ENCODE data around the gene HTT.

Gene HTT

DNA sequence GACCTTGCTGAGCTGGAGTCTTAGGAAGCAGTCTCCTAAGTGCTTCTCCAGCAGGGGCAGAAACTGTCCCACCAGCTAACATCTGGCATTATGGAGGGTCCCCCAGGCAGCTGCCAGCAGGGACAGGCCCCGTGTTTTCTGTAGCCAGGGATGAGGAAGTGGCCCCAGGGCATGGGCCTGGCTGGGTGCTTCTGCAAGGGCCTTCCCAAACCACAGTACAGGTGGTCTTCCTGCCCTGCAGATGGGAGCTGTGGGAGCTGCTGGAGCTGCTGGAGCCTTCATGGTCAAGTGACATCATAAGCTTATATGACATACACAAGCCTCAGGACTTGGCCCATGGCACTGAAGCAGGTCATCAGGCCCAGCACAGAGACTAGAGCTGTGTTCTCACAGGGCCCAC is 169.5 kb downstream of the HTT start:
- H3K9me3 ChIP-seq (ENCODE audit: control insufficient read depth, insufficient read depth, low read length), result no peaks in the 10 kb centered on the region
- H4K20me1 ChIP-seq (ENCODE audit: control insufficient read depth, insufficient read depth, low read depth, low read length), result no peaks in the 10 kb centered on the region
- peaks cover 27% of the 10 kb centered on the region for H3K36me3 ChIP-seq (ENCODE audit: control insufficient read depth, low read length)
- no peaks in the 10 kb centered on the region for H3F3A ChIP-seq (ENCODE audit: control insufficient read depth, insufficient read depth)
- TF ChIP-seq, protein P1, sequence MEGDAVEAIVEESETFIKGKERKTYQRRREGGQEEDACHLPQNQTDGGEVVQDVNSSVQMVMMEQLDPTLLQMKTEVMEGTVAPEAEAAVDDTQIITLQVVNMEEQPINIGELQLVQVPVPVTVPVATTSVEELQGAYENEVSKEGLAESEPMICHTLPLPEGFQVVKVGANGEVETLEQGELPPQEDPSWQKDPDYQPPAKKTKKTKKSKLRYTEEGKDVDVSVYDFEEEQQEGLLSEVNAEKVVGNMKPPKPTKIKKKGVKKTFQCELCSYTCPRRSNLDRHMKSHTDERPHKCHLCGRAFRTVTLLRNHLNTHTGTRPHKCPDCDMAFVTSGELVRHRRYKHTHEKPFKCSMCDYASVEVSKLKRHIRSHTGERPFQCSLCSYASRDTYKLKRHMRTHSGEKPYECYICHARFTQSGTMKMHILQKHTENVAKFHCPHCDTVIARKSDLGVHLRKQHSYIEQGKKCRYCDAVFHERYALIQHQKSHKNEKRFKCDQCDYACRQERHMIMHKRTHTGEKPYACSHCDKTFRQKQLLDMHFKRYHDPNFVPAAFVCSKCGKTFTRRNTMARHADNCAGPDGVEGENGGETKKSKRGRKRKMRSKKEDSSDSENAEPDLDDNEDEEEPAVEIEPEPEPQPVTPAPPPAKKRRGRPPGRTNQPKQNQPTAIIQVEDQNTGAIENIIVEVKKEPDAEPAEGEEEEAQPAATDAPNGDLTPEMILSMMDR (IDR thresholded peaks at IDR 0.05; ENCODE audit: low read depth, low read length, poor library complexity, severe bottlenecking), result no peak
- no peak for TF ChIP-seq EZH2phosphoT487 (IDR thresholded peaks at IDR 0.05; ENCODE audit: borderline replicate concordance, low read length)
- no peak overlapping the region for H3K4me2 ChIP-seq (ENCODE audit: low read length)
- 0 out of 2 replicates have a peak, but pooled peaks cover 3% of the 10 kb centered on the region for H3K4me1 ChIP-seq (ENCODE audit: control insufficient read depth, low read length)
- no peak overlapping the region for H3K27ac ChIP-seq (ENCODE audit: low read depth, low read length)
- H3K9me2 ChIP-seq (replicated peaks; ENCODE audit: control insufficient read depth, low read length), result no peaks in the 10 kb centered on the region
- H3K79me2 ChIP-seq (ENCODE audit: control insufficient read depth, low read length), result no peaks in the 10 kb centered on the region
- H3K27me3 ChIP-seq (ENCODE audit: control insufficient read depth, low read length), result no peaks in the 10 kb centered on the region
- H3K4me3 ChIP-seq (ENCODE audit: low read length), result no peak overlapping the region

DNA sequence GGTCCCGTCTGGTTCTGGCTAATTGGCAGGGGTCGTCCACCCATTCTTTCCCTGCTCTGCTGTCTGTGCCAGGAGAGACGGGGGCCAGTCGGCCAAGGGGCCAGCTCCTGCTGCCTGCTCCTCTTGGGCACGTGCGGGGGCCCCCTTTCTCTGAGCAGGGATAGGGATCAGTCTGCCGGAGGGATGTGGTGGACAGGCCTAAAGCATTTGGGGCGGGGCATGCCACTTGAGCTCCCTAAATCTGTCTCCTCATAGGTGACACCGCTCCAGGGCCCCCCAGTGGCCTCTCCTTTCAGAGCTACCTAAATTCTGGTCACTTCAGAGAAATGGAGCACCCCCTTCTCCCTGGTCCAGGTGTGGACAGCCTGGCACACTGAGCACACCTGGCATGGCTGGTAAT is 170.3 kb downstream of the HTT start:
- Histone ChIP-seq H3K36me3 (ENCODE audit: control insufficient read depth, low read length) (peaks cover 20% of the 10 kb centered on the region), H4K20me1 (ENCODE audit: control insufficient read depth, insufficient read depth, low read depth, low read length) (no peaks in the 10 kb centered on the region), H3K27ac (ENCODE audit: low read depth, low read length) (no peak overlapping the region), H3F3A (ENCODE audit: control insufficient read depth, insufficient read depth) (no peaks in the 10 kb centered on the region), H3K79me2 (ENCODE audit: control insufficient read depth, low read length) (no peaks in the 10 kb centered on the region), H3K4me2 (ENCODE audit: low read length) (no peak overlapping the region), H3K4me1 (ENCODE audit: control insufficient read depth, low read length) (0 out of 2 replicates have a peak, but pooled peaks cover 3% of the 10 kb centered on the region), H3K4me3 (ENCODE audit: low read length) (no peak overlapping the region), H3K9me2 (replicated peaks; ENCODE audit: control insufficient read depth, low read length) (no peaks in the 10 kb centered on the region), H3K27me3 (ENCODE audit: control insufficient read depth, low read length) (no peaks in the 10 kb centered on the region), H3K9me3 (ENCODE audit: control insufficient read depth, insufficient read depth, low read length) (no peaks in the 10 kb centered on the region)
- TF ChIP-seq EZH2phosphoT487 (IDR thresholded peaks at IDR 0.05; ENCODE audit: borderline replicate concordance, low read length), result no peak
- TF ChIP-seq, protein P1 (IDR thresholded peaks at IDR 0.05; ENCODE audit: low read depth, low read length, poor library complexity, severe bottlenecking), result no peak

DNA sequence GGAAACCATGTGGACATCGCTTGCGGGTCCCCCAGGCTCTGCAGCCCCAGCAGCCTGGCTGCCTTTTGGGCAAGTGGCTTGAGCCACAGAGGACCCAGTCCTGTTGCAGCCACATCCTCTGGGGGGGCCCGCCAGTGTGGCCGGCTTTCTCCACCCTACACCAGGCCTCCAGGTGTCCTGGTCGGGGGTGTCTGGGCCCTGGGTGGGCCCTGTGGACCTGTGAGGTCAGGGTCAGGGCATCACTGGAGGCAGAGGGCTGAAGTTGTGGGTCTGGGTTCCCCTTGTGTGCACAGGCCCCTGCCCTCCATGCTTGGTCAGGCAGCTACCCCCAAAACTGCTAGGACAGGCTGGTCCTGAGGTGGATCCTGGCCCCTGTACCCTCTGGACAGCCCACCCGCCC is 171.2 kb downstream of the HTT start:
- H3K36me3 ChIP-seq (ENCODE audit: control insufficient read depth, low read length), result peaks cover 13% of the 10 kb centered on the region; the same call in 1 of the 2 replicates
- no peak overlapping the region for H3K27ac ChIP-seq (ENCODE audit: low read depth, low read length)
- H3K4me3 ChIP-seq (ENCODE audit: low read length), result no peak overlapping the region
- no peak overlapping the region for H3K4me2 ChIP-seq (ENCODE audit: low read length)
- no peaks in the 10 kb centered on the region for H3K79me2 ChIP-seq (ENCODE audit: control insufficient read depth, low read length)
- H3F3A ChIP-seq (ENCODE audit: control insufficient read depth, insufficient read depth), result no peaks in the 10 kb centered on the region
- no peaks in the 10 kb centered on the region for H3K9me2 ChIP-seq (replicated peaks; ENCODE audit: control insufficient read depth, low read length)
- 0 out of 2 replicates have a peak, but pooled peaks cover 3% of the 10 kb centered on the region for H3K4me1 ChIP-seq (ENCODE audit: control insufficient read depth, low read length)
- no peaks in the 10 kb centered on the region for H3K9me3 ChIP-seq (ENCODE audit: control insufficient read depth, insufficient read depth, low read length)
- H3K27me3 ChIP-seq (ENCODE audit: control insufficient read depth, low read length), result no peaks in the 10 kb centered on the region
- no peak for TF ChIP-seq EZH2phosphoT487 (IDR thresholded peaks at IDR 0.05; ENCODE audit: borderline replicate concordance, low read length)
- TF ChIP-seq, protein P1 (IDR thresholded peaks at IDR 0.05; ENCODE audit: low read depth, low read length, poor library complexity, severe bottlenecking), result no peak
- H4K20me1 ChIP-seq (ENCODE audit: control insufficient read depth, insufficient read depth, low read depth, low read length), result no peaks in the 10 kb centered on the region
